ENCODE measurements around the gene SPOCK1.

- TF ChIP-seq CTCF (conservative IDR thresholded peaks at IDR 0.05 in 1 of 2, IDR thresholded peaks at IDR 0.05 in 1 of 2; ENCODE audit: extremely low read depth in 1 of 2, insufficient read depth in 1 of 2, low read depth in 1 of 2, low read length in 2 of 2) (no peak), EZH2 (IDR thresholded peaks at IDR 0.05; ENCODE audit: borderline replicate concordance, low read length) (no peak)
These were observed 219.4 kb downstream of the SPOCK1 start for GRCh38 chr5:137279521-137280231.
